SKM-1 treated with dmso at 0.1 percent for 144 hours (cell line): ENCODE data around the gene TSLP.

Experiments
- DNase-seq: peaks from one replicate; lab custom pipeline; 2025; ENCODE audit not compliant: unreplicated experiment; lab: John Stamatoyannopoulos, UW

The TSLP gene

DNA sequence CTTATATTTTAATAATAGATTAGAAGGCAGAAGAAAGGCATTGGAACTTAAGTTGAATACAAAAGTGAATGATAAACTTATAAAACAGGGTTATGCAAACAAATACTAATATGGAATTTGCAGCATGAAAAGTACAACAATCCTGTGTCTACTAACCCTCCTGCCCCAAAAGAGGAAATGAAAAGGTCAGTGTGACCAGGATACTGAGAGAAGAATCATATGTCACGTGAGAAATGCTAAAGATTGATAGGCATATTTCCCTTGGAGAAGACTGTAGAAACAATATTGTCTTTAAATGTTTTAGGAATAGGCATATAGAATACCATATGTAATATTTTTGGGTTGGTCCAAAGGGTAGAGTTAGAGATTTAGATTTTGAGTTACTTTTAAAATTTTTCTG is 24.5 kb downstream of the TSLP start:
- DNase-seq: no peak

DNA sequence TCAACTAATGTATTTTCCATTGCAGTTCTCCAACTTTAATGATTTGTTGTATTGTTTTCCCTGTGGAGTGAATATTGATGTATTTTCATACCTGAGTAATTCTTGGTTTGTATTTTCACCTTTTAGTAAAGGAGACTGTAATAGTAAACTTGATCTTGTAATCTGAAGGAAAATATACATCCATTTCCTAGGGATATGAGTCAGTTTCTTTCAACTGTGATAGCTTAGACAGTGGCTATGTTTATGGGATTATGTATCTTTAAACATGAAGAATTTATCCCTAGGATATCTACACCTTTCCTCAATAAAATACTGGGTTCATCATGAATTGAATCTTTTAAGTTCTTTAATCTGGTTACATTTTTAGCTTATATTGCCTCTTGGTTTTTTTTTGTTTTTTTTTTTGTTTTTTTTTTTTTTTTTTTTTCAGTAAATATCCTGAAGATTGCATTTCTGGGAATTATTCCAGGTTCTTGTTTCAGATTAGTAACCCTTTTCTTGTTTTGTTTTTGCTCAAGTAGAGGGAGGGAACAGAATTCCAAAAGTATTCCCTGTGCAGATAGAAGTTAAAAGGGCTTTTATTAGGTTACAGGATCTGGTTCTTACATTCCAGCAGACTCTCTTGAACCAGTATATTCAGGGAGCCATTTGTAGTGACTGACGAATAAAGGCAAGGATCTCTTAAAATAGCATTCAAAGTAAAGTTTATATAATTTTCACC is 27.7 kb downstream of the TSLP start:
- no peak for DNase-seq

DNA sequence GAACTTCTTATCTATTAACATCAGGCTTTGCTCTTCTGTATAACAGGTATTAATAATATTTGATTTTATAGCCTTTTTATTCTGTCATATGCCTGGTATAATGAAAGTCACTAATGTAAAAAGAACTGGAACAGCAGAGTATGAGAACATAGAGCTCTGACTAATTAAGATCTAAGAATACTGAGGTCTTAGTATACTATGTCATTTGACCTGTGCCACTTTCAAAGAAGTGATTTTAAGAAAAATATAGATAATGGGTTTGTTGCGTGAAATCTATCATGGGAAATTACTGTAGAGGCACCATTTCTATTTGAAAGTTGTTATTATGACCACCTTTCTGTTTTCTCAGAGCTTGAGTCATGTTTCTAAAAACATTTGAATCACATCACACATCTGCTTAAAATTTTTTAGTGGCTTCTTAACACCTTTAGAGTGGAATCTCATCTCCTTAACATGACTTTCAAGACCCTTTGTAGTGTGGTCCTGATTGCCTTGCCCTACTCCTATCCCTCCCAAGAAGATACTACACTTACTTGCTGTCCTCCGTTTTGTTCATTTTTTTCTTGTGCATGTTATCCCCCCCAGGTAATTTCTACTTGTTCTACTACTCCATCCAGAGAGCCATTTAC is 34.9 kb downstream of the TSLP start:
- no peak for DNase-seq

GRCh38 chr5:111107371-111107770 is 35.9 kb downstream of the TSLP start:
- DNase-seq: no peak

DNA sequence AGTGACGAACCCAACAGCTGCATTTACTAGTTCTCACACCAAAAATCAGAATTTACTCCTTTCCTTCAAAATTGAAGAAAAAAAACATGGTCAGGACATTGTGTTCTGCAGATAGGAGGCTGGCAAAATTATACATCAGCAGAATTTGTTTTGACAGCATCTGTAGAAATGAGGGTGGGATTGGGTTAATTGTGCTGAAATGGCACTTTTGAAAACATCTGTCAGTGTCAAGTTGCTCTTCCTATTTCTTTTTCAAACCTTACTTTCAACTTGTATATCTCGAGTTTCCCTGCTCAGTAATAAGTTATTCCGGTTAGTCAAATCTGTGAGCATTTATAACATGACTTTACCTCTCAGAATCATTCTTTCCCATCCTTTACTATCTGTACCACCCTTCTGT is 40.4 kb downstream of the TSLP start:
- DNase-seq: no peak

DNA sequence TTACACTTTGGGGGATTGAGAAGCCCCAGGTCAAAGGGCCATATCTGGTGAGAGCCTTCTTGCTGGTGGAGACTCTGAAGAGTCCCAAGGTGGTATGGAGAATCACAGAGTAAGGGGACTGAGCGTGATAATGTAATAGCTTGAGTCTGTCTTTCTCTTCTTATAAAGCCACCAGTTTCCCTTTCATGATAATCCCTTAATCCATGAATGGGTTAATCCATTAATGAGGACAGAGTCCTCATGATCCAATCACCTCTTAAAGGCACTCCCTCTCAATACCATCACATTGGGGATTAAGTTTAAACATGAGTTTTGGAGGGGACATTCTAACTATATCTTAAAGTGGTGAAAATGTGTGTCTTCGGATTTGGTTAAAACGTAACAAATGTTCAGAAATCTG is 42.2 kb downstream of the TSLP start:
- no peak for DNase-seq

DNA sequence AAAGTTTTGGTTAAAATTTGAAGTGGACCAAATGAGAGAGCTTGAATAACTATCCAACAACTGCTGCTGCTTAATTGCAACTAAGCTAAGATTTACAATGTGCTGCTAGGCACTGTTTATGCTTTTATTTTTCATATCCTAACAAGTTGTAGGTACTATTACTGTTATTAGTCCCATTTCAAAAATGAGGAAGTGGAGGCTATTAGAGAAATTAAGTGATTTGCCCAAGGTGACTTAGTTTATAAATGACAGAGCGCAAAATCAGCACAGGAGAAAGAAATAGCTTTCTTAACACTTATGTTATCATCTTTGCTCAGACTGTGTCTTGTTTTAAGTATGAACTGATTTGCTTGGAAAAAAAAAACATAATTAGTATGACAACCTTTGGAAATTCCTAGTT is 43.7 kb downstream of the TSLP start:
- no peak for DNase-seq

- DNase-seq: peak; percentile 76
Measured at GRCh38 chr5:111116550-111116949, 45.0 kb downstream of the TSLP start.

GRCh38 chr5:111117136-111117535 is 45.6 kb downstream of the TSLP start:
- DNase-seq: no peak

DNA sequence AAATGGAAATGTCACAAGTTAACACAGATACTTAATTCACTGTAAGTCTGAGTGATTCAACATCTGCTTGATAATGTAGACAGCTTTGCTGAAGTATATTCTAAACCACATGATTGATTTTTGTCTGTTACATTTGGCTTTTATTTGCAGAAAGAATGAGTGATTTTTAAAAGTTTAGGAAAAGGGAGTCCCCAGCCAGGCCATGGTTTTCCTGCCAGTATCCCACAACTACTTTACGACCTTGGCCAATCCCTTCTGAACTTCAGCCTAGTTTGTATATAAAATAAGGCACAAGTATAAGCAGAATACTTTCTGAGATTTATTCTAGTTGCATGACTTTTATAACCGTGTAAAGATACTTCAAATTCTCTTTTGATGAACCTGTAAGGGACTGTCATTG is 47.7 kb downstream of the TSLP start:
- DNase-seq: no peak

DNA sequence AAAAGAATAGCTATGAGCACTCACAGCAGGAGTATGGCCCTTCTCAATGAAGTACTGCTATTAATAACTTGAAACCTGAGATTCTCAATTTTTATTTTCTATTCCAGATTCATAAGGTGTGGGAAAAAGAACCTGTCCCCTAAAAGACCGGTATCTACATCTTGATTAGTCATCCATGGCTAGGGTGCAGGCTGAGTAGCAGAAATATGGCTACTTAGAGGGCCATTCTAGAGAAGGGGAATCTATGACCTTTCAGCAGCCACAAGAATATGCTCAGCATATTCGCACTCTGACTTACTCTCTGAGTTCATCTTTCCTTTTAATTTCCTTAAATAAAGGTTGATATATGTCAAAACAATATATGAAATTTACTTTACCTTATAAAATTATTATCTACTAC is 48.3 kb downstream of the TSLP start:
- DNase-seq: no peak

DNA sequence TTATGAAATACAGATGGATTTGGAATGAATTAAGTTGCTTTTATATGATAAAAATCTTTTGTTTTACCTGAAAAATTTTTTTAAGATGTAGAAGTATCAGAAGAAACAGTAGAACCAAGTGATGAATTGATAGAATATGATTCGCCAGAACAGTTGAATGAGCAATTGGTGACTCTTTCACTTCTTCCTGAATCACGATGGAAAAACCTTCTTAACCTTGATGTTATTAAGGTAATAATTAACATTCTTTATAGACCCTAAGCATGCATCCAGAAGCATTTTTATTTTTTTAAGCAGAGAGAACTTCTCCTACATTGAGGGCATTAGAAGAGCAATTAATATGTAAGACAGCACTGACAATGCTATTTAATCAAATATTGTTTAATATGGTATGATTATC is 49.4 kb downstream of the TSLP start:
- DNase-seq: no peak

DNA sequence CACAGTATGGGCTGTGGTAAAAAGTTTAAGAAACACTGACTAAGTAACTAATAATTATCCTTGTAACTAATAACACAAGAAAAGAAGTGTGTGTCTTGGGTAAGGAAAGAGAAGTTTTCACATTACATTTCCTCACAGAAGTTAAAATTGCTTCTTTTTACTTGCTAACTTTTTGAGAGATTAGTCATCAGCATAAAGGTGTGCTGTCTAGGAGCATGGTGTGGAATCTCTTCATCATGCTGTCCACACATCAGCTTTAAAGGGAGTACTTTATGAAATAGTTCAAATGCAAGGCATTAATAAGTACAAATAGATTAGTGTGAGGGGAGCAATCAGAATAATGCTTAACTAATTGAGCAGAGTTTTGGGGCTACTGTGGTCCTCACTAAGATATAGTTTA is 50.4 kb downstream of the TSLP start:
- no peak for DNase-seq

GRCh38 chr5:111122398-111122797 is 50.9 kb downstream of the TSLP start:
- no peak for DNase-seq

- DNase-seq: no peak
Measured at GRCh38 chr5:111124793-111125192, 53.3 kb downstream of the TSLP start.

DNA sequence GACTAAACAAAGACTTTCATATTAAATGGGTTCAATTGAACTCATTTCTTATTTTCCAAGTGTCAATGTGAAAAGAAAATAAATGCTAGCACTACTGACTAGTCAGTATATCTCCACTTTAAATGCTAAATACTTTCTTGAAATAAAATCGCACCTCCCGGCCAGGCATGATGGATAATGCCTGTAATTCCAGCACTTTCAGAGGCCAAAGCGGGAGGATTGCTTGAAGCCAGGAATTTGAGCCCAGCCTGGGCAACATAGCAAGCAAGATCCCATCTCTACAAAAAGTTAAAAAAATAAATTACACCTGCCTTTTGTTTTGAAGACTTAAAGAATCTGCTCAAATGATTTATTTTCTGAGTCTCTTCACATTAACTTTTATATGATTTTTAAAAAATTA is 55.4 kb downstream of the TSLP start:
- no peak for DNase-seq
